Peyer's patch (tissue), 4 donors: ENCODE results near the gene FAM177B. TPM values are rescaled to one million over a fixed set of nuclear protein-coding genes. Genes with fewer than 3 reads are reported as not detected.

Experiments
- DNase-seq, 3 donors: peaks; one replicate each; pipeline ENCODE4 v3.0.0-alpha.2; 2017 to 2019
- H3K27ac ChIP-seq, 4 donors: fragments of 200-600 bp; sonication (generic); one replicate each; pipeline ENCODE4 v1.5.1; 2016 to 2019
- H3K27me3 ChIP-seq, 2 donors: fragments of 200-600 bp; sonication (generic); one replicate each; pipeline ENCODE4 v1.5.1; 2019
- H3K36me3 ChIP-seq, 3 donors: fragments of 200-600 bp; sonication (generic); one replicate each; pipeline ENCODE4 v1.5.1; 2016 to 2019
- H3K4me1 ChIP-seq, 4 donors: fragments of 200-600 bp; sonication (generic); one replicate each; pipeline ENCODE4 v1.5.1; 2016 to 2019
- H3K4me3 ChIP-seq, 4 donors: fragments of 200-600 bp; sonication (generic); 1 replicate in 3 of 4; 2 replicates in 1 of 4; pipeline ENCODE4 v1.5.1; 2016 to 2019; ENCODE audit warnings: mild to moderate bottlenecking in 1 of 4
- H3K9me3 ChIP-seq, 4 donors: fragments of 200-600 bp; sonication (generic); one replicate each; pipeline ENCODE4 v1.5.1; 2016 to 2019; ENCODE audit warnings: mild to moderate bottlenecking in 1 of 4
- POLR2A ChIP-seq, 2 donors: fragments of 450-650 bp; IDR thresholded peaks; one replicate each; pipeline ENCODE4 v1.5.1; 2017; ENCODE audit warnings: antibody characterized with exemption in 2 of 2, mild to moderate bottlenecking in 2 of 2, moderate library complexity in 2 of 2
- total RNA-seq, 4 donors: library from RNA; depleted of rRNA; stranded (reverse); fragments of >200 nt; gene quantifications; one replicate each; pipeline ENCODE4 v1.1.0, GENCODE V29; 2016
- TF ChIP-seq, protein P1 (sequence below), 6 experiments: fragments of 450-650 bp in 4 of 6; fragments of 200-600 bp in 2 of 6; sonication (generic) in 1 of 6; IDR thresholded peaks; one replicate each; pipeline ENCODE4 v1.5.1; 2017 to 2019; ENCODE audit warnings: antibody characterized with exemption in 6 of 6, mild to moderate bottlenecking in 3 of 6, moderate library complexity in 1 of 6

FAM177B gene
- total RNA-seq, 4 donors from 2014 or later, result 14.9 to 40.4 (median 19.6) TPM

- Histone ChIP-seq H3K9me3 (peaks cover 0 to 6% (median 2%) of the 10 kb centered on the region in 4 donors), H3K4me3 (no peak overlapping the region), H3K4me1 (peaks cover 0 to 3% (median 0%) of the 10 kb centered on the region in 4 donors), H3K27me3 (no peaks in the 10 kb centered on the region), H3K36me3 (no peaks in the 10 kb centered on the region), H3K27ac (peak overlapping the region in 1 of 4 donors; percentile 83)
- DNase-seq, result no peak
- TF ChIP-seq POLR2A (IDR thresholded peaks at IDR 0.05), result no peak
- TF ChIP-seq, protein P1, sequence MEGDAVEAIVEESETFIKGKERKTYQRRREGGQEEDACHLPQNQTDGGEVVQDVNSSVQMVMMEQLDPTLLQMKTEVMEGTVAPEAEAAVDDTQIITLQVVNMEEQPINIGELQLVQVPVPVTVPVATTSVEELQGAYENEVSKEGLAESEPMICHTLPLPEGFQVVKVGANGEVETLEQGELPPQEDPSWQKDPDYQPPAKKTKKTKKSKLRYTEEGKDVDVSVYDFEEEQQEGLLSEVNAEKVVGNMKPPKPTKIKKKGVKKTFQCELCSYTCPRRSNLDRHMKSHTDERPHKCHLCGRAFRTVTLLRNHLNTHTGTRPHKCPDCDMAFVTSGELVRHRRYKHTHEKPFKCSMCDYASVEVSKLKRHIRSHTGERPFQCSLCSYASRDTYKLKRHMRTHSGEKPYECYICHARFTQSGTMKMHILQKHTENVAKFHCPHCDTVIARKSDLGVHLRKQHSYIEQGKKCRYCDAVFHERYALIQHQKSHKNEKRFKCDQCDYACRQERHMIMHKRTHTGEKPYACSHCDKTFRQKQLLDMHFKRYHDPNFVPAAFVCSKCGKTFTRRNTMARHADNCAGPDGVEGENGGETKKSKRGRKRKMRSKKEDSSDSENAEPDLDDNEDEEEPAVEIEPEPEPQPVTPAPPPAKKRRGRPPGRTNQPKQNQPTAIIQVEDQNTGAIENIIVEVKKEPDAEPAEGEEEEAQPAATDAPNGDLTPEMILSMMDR (IDR thresholded peaks at IDR 0.05), result no peak
Measured at GRCh38 chr1:222769971-222770620, 33.1 kb downstream of the FAM177B start.

- Histone ChIP-seq H3K27ac (peak overlapping the region in 3 of 4 donors; percentile 28 to 83 (median 70)), H3K27me3 (no peaks in the 10 kb centered on the region), H3K9me3 (peaks cover 0 to 6% (median 2%) of the 10 kb centered on the region in 4 donors), H3K4me3 (peak overlapping the region in 2 of 4 donors; percentile 16 to 28), H3K4me1 (peaks cover 0 to 3% (median 0%) of the 10 kb centered on the region in 4 donors), H3K36me3 (no peaks in the 10 kb centered on the region)
- DNase-seq, result peak in 2 of 3 donors; percentile 62 to 78
- no peak for TF ChIP-seq POLR2A (IDR thresholded peaks at IDR 0.05)
- TF ChIP-seq, protein P1 (IDR thresholded peaks at IDR 0.05), result no peak
Measured at GRCh38 chr1:222772996-222773379, 36.0 kb downstream of the FAM177B start.

DNA sequence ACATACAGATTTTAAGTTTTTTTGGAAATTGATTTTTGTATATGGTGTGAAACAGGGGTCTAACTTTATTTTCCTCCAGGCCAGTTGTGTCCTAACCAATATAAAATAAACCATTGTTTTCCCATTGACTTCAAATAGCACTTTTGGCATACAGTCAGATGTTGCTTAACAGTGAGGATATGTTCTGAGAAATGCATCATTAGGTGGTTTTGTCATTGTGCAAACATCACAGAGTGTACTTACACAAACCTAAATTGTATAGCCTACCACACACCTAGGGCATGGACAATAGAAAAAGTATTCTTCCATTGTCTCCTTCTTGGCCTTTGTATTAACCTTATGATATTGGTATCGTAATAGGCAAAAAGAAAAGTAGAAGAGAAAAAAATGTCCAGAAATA lies 40.5 kb downstream of the FAM177B start:
- TF ChIP-seq, protein P1 (IDR thresholded peaks at IDR 0.05), result no peak
- TF ChIP-seq POLR2A (IDR thresholded peaks at IDR 0.05), result no peak
- Histone ChIP-seq H3K4me3 (no peak overlapping the region), H3K27ac (no peak overlapping the region), H3K27me3 (no peaks in the 10 kb centered on the region), H3K4me1 (no peaks in the 10 kb centered on the region), H3K9me3 (no peaks in the 10 kb centered on the region), H3K36me3 (no peaks in the 10 kb centered on the region)
- DNase-seq, result no peak

GRCh38 chr1:222777977-222778376 lies 41.0 kb downstream of the FAM177B start:
- H3K36me3 ChIP-seq, result no peaks in the 10 kb centered on the region
- no peaks in the 10 kb centered on the region for H3K27me3 ChIP-seq
- no peak for DNase-seq
- no peaks in the 10 kb centered on the region for H3K9me3 ChIP-seq
- TF ChIP-seq, protein P1 (IDR thresholded peaks at IDR 0.05), result no peak
- no peak for TF ChIP-seq POLR2A (IDR thresholded peaks at IDR 0.05)
- H3K27ac ChIP-seq, result no peak overlapping the region
- no peaks in the 10 kb centered on the region for H3K4me1 ChIP-seq
- H3K4me3 ChIP-seq, result no peak overlapping the region

DNA sequence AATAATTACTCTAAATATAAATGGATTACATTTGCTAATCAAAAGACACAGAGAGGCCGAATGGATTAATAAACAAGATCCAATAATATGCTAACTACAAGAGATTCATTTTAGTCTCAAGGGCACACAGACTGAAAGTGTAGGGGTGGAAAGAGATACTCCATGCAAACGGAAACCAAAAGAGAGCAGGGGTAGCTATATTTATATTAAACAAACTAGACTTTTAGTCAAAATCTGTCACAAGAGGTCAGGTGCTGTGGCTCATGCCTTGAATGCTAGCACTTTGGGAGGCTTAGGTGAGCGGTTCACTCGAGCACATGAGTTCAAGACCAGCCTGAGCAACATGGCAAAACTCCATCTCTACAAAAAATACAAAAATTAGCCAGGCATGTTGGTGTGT lies 44.2 kb downstream of the FAM177B start:
- no peak for DNase-seq
- Histone ChIP-seq H3K36me3 (no peaks in the 10 kb centered on the region), H3K9me3 (no peaks in the 10 kb centered on the region), H3K27ac (no peak overlapping the region), H3K4me1 (no peaks in the 10 kb centered on the region), H3K27me3 (no peaks in the 10 kb centered on the region), H3K4me3 (no peak overlapping the region)
- TF ChIP-seq, protein P1 (IDR thresholded peaks at IDR 0.05), result no peak
- no peak for TF ChIP-seq POLR2A (IDR thresholded peaks at IDR 0.05)
